ENCODE data around the gene CD300E.
A peak's percentile ranks its signal among the peaks of the same experiment; 100 is the strongest.
"Not testable (repeated sequence)": the region's sequence is repeated elsewhere in the genome, so short reads cannot be mapped to it uniquely, and the experiment has no call there.

The CD300E gene

GRCh38 chr17:74623693-74624093 lies at the start of gene CD300E:
CD300E (minus strand) TSS chr17:74623738; CDS start chr17:74623621, 117 bp downstream.
- FAIRE-seq: no peak
- DNase-seq (ENCODE audit: low spot score): no peak

- DNase-seq (ENCODE audit: low spot score) (peak; percentile 90), FAIRE-seq (peak; percentile 20)
These were observed 47.7 kb upstream of the CD300E start for GRCh38 chr17:74671031-74671771.

- DNase-seq (ENCODE audit: low spot score): no peak
- FAIRE-seq: no peak
These were observed 46.8 kb upstream of the CD300E start for GRCh38 chr17:74670329-74670728.

- DNase-seq (ENCODE audit: low spot score) (no peak), FAIRE-seq (no peak)
These were observed 40.0 kb upstream of the CD300E start for GRCh38 chr17:74663561-74663960.

GRCh38 chr17:74659889-74660288 lies 36.4 kb upstream of the CD300E start:
- no peak for DNase-seq (ENCODE audit: low spot score)
- FAIRE-seq: no peak

- no peak for FAIRE-seq
- DNase-seq (ENCODE audit: low spot score): no peak
These were observed 35.1 kb upstream of the CD300E start for GRCh38 chr17:74658620-74659019.

GRCh38 chr17:74654742-74655141 lies 31.2 kb upstream of the CD300E start:
- FAIRE-seq (no peak), DNase-seq (ENCODE audit: low spot score) (no peak)

- no peak for DNase-seq (ENCODE audit: low spot score)
These were observed 28.5 kb upstream of the CD300E start for GRCh38 chr17:74652020-74652419.

GRCh38 chr17:74649909-74650308 lies 26.4 kb upstream of the CD300E start:
- DNase-seq (ENCODE audit: low spot score) (no peak), FAIRE-seq (no peak)

More at GRCh38 chr17:74652020-74652419, 28.5 kb upstream of the CD300E start:
- FAIRE-seq: no peak

GRCh38 chr17:74647871-74648672 lies 24.5 kb upstream of the CD300E start:
- DNase-seq (ENCODE audit: low spot score): no peak

GRCh38 chr17:74646231-74646630 lies 22.7 kb upstream of the CD300E start:
- FAIRE-seq: no peak
- peak; percentile 46 for DNase-seq (ENCODE audit: low spot score)

More at GRCh38 chr17:74647871-74648672, 24.5 kb upstream of the CD300E start:
- FAIRE-seq: no peak

GRCh38 chr17:74645010-74645409 lies 21.5 kb upstream of the CD300E start:
- DNase-seq (ENCODE audit: low spot score) (no peak), FAIRE-seq (no peak)

GRCh38 chr17:74644419-74644818 lies 20.9 kb upstream of the CD300E start:
- DNase-seq (ENCODE audit: low spot score) (no peak), FAIRE-seq (no peak)

GRCh38 chr17:74643826-74644225 lies 20.3 kb upstream of the CD300E start:
- FAIRE-seq (no peak), DNase-seq (ENCODE audit: low spot score) (no peak)

GRCh38 chr17:74642995-74643394 lies 19.5 kb upstream of the CD300E start:
- FAIRE-seq: no peak
- DNase-seq (ENCODE audit: low spot score): no peak

- no peak for DNase-seq (ENCODE audit: low spot score)
- FAIRE-seq: no peak
These were observed 19.0 kb upstream of the CD300E start for GRCh38 chr17:74642556-74642955.

GRCh38 chr17:74641958-74642298 lies 18.4 kb upstream of the CD300E start:
- no peak for DNase-seq (ENCODE audit: low spot score)
- no peak for FAIRE-seq

GRCh38 chr17:74641224-74641957 lies 17.9 kb upstream of the CD300E start:
- FAIRE-seq (no peak), DNase-seq (ENCODE audit: low spot score) (no peak)

- no peak for DNase-seq (ENCODE audit: low spot score)
- no peak for FAIRE-seq
These were observed 16.2 kb upstream of the CD300E start for GRCh38 chr17:74639704-74640151.

- DNase-seq (ENCODE audit: low spot score) (no peak), FAIRE-seq (no peak)
These were observed 14.4 kb upstream of the CD300E start for GRCh38 chr17:74637926-74638325.

- FAIRE-seq (no peak), DNase-seq (ENCODE audit: low spot score) (no peak)
These were observed 13.7 kb upstream of the CD300E start for GRCh38 chr17:74637265-74637664.

GRCh38 chr17:74636541-74637085 lies 13.1 kb upstream of the CD300E start:
- not testable (repeated sequence) for FAIRE-seq; DNase-seq (ENCODE audit: low spot score)

Measured in urothelium cell line (cell line).